Osteoblast (primary cell): ENCODE data around the gene NDUFC2. TPM values are rescaled to one million over a fixed set of nuclear protein-coding genes. Genes with fewer than 3 reads are reported as not detected.

ENCODE experiments used
- DNase-seq: peaks from one replicate; pipeline ENCODE4 v3.0.0; 2011; ENCODE audit warnings: low spot score, mixed read lengths; ENCODE audit not compliant: insufficient read length; ENCODE audit errors: missing footprints
- H2AFZ ChIP-seq: 2 replicates; pipeline ENCODE4 v1.6.0; 2011; ENCODE audit warnings: mild to moderate bottlenecking, low read length
- H3K27ac ChIP-seq: 2 replicates; pipeline ENCODE4 v1.5.1; 2011; ENCODE audit warnings: mild to moderate bottlenecking, low read depth, low read length, moderate library complexity
- H3K27me3 ChIP-seq: 2 replicates; pipeline ENCODE4 v1.6.0; 2012; ENCODE audit warnings: mild to moderate bottlenecking, control low read depth, inconsistent platforms, low read length, moderate library complexity; ENCODE audit not compliant: insufficient read depth
- H3K36me3 ChIP-seq: 2 replicates; pipeline ENCODE4 v1.5.1; 2011; ENCODE audit warnings: mild to moderate bottlenecking, low read length, control low read depth, moderate library complexity; ENCODE audit not compliant: insufficient read depth
- H3K4me1 ChIP-seq: 2 replicates; pipeline ENCODE4 v1.5.1; 2011; ENCODE audit warnings: mild to moderate bottlenecking, low read length, control low read depth, moderate library complexity; ENCODE audit not compliant: insufficient read depth
- H3K4me2 ChIP-seq: 2 replicates; pipeline ENCODE4 v1.6.0; 2011; ENCODE audit warnings: mild to moderate bottlenecking, low read length; ENCODE audit not compliant: insufficient read depth
- H3K4me3 ChIP-seq: fragments of 200-600 bp; sonication (generic); 3 replicates; pipeline ENCODE4 v1.5.1; 2012; ENCODE audit warnings: mild to moderate bottlenecking, low read length, inconsistent platforms; ENCODE audit not compliant: insufficient read depth
- H3K79me2 ChIP-seq: 2 replicates; pipeline ENCODE4 v1.6.0; 2012; ENCODE audit warnings: mild to moderate bottlenecking, low read length, control low read depth, inconsistent platforms; ENCODE audit not compliant: insufficient read depth
- H3K9me3 ChIP-seq: 2 replicates; pipeline ENCODE4 v1.5.1; 2011; ENCODE audit warnings: low read depth, low read length, control low read depth
- H4K20me1 ChIP-seq: 2 replicates; pipeline ENCODE4 v1.6.0; 2012; ENCODE audit warnings: mild to moderate bottlenecking, low read length, control low read depth; ENCODE audit not compliant: insufficient read depth
- total RNA-seq: library from RNA; depleted of rRNA; stranded (reverse); fragments of >200 nt; gene quantifications from 2 replicates; pipeline ENCODE4 v1.2.3, GENCODE V29; 2012
- TF ChIP-seq, protein P1 (sequence below): IDR thresholded peaks from 2 replicates; pipeline ENCODE4 v1.5.1; 2011; ENCODE audit warnings: mild to moderate bottlenecking, low read depth, low read length, moderate library complexity; ENCODE audit errors: extremely low read depth

Gene NDUFC2
- total RNA-seq, 1 donor: 98.1 TPM

DNA sequence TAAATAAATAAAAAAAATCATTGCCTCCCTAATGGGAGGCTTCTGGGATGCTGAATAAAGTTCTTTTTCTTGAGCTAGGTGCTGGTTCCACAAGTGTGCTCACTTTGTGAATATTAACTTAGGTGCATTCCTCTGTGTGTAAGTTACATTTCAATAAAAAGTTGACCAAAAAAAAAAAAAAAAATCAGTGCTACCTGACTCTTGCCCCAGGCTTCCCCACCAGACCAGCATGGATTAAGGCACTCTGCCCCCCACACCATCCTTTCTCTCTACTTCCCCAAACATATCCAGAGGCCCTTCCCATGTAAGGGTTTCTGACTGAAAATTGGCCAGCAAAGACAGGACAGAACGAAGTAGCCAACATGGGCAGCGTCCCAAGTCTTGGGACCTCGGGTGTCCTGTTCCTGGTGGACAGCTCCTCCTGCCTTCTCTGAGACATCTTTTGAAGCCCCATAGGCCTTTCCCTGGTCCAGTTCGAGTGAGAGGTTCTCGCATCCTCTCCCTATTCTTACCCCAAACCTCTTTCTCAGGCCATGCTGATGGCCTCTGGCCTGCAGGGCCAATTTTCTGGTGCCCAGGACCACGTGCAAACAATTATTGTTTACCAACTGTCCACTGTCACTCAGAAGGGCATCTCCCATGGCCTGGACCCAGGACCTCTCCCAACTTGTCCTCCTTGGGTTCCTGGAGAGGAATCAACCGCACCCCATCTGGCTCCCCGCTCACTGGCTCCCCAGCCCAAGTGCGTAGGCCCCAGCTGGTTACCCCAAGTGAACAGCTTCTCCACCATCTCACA is 41.6 kb downstream of the NDUFC2 start:
- H3K9me3 ChIP-seq: no peaks in the 10 kb centered on the region
- H3K4me2 ChIP-seq: no peak overlapping the region
- no peaks in the 10 kb centered on the region for H4K20me1 ChIP-seq
- no peak for DNase-seq
- H3K4me3 ChIP-seq: no peak overlapping the region
- H3K36me3 ChIP-seq: no peaks in the 10 kb centered on the region
- peaks cover 18% of the 10 kb centered on the region for H3K4me1 ChIP-seq
- no peaks in the 10 kb centered on the region for H3K27me3 ChIP-seq
- TF ChIP-seq, protein P1, sequence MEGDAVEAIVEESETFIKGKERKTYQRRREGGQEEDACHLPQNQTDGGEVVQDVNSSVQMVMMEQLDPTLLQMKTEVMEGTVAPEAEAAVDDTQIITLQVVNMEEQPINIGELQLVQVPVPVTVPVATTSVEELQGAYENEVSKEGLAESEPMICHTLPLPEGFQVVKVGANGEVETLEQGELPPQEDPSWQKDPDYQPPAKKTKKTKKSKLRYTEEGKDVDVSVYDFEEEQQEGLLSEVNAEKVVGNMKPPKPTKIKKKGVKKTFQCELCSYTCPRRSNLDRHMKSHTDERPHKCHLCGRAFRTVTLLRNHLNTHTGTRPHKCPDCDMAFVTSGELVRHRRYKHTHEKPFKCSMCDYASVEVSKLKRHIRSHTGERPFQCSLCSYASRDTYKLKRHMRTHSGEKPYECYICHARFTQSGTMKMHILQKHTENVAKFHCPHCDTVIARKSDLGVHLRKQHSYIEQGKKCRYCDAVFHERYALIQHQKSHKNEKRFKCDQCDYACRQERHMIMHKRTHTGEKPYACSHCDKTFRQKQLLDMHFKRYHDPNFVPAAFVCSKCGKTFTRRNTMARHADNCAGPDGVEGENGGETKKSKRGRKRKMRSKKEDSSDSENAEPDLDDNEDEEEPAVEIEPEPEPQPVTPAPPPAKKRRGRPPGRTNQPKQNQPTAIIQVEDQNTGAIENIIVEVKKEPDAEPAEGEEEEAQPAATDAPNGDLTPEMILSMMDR: no peak
- H2AFZ ChIP-seq: no peak overlapping the region
- no peak overlapping the region for H3K27ac ChIP-seq
- no peaks in the 10 kb centered on the region for H3K79me2 ChIP-seq

DNA sequence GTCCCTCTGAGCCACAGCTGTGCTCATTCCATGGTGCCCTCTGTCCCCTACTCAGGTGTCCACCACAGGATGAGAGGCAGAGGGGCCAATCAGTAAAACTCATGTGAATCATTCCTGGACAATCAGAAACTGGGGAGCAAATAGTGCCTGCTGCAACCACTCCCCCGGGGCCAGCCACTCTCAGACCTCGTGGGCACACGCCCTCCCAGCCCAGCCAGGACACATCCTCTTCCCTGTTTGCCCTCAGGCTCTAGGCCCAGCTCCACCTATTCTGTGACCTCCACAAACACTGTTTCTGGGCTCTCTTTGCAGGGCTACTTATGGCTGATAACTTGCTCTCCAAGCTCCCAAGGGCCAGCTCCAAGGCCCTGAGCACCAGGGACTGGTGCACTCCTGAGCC is 42.6 kb downstream of the NDUFC2 start:
- peak overlapping the region; percentile 68 for H2AFZ ChIP-seq
- H3K27ac ChIP-seq: no peak overlapping the region
- H3K36me3 ChIP-seq: no peaks in the 10 kb centered on the region
- no peaks in the 10 kb centered on the region for H4K20me1 ChIP-seq
- no peaks in the 10 kb centered on the region for H3K27me3 ChIP-seq
- H3K4me2 ChIP-seq: no peak overlapping the region
- TF ChIP-seq, protein P1: no peak
- DNase-seq: no peak
- H3K9me3 ChIP-seq: no peaks in the 10 kb centered on the region
- H3K4me3 ChIP-seq: no peak overlapping the region
- H3K4me1 ChIP-seq: peaks cover 18% of the 10 kb centered on the region
- no peaks in the 10 kb centered on the region for H3K79me2 ChIP-seq

- TF ChIP-seq, protein P1: no peak
- Histone ChIP-seq H3K36me3 (no peaks in the 10 kb centered on the region), H3K4me2 (no peak overlapping the region), H4K20me1 (no peaks in the 10 kb centered on the region), H3K27me3 (no peaks in the 10 kb centered on the region), H3K27ac (no peak overlapping the region), H2AFZ (no peak overlapping the region), H3K79me2 (no peaks in the 10 kb centered on the region), H3K4me3 (no peak overlapping the region), H3K9me3 (no peaks in the 10 kb centered on the region), H3K4me1 (peaks cover 18% of the 10 kb centered on the region)
- no peak for DNase-seq
Observed at GRCh38 chr11:78036313-78036712, 43.3 kb downstream of the NDUFC2 start.

GRCh38 chr11:78034623-78035022 is 45.0 kb downstream of the NDUFC2 start:
- Histone ChIP-seq H3K4me1 (peaks cover 7% of the 10 kb centered on the region), H3K4me2 (no peak overlapping the region), H4K20me1 (no peaks in the 10 kb centered on the region), H3K27me3 (no peaks in the 10 kb centered on the region), H3K36me3 (no peaks in the 10 kb centered on the region), H2AFZ (no peak overlapping the region), H3K9me3 (no peaks in the 10 kb centered on the region), H3K4me3 (no peak overlapping the region), H3K27ac (no peak overlapping the region), H3K79me2 (no peaks in the 10 kb centered on the region)
- TF ChIP-seq, protein P1: no peak
- no peak for DNase-seq
